Right lobe of liver (tissue), 6 donors: ENCODE results near the gene TTC39C. TPM values are rescaled to one million over a fixed set of nuclear protein-coding genes. Genes with fewer than 3 reads are reported as not detected.

Experiments
- ATAC-seq, 4 donors: fragments of 200-7000 bp; cut with Tn5 transposase; one replicate each; pipeline ENCODE4 v1.9.1; 2020; ENCODE audit warnings: mild to moderate bottlenecking in 4 of 4, moderate library complexity in 4 of 4
- DNase-seq, 3 donors: peaks; one replicate each; pipeline ENCODE4 v3.0.0-alpha.2; 2020
- H3K27ac ChIP-seq, 3 donors: fragments of 200-600 bp; one replicate each; pipeline ENCODE4 v1.8.0; 2022
- H3K27me3 ChIP-seq, 2 donors: fragments of 200-600 bp; one replicate each; pipeline ENCODE4 v1.8.0; 2022
- H3K36me3 ChIP-seq, 4 donors: fragments of 200-600 bp; sonication (generic) in 1 of 4; one replicate each; pipeline versions ENCODE4 v1.5.1 to v1.8.0; 2017 to 2022; ENCODE audit warnings: control low read depth in 1 of 4
- H3K4me1 ChIP-seq, 4 donors: fragments of 200-600 bp; sonication (generic) in 1 of 4; one replicate each; pipeline versions ENCODE4 v1.5.1 to v1.8.0; 2017 to 2022; ENCODE audit warnings: control low read depth in 1 of 4
- H3K4me3 ChIP-seq, 3 donors: fragments of 200-600 bp; one replicate each; pipeline ENCODE4 v1.8.0; 2022
- H3K9me3 ChIP-seq, 4 donors: fragments of 200-600 bp; sonication (generic) in 1 of 4; one replicate each; pipeline versions ENCODE4 v1.5.1 to v1.8.0; 2017 to 2022; ENCODE audit warnings: control low read depth in 1 of 4
- CTCF ChIP-seq, 4 donors: fragments of 200-600 bp in 3 of 4; fragments of 450-650 bp in 1 of 4; IDR thresholded peaks; one replicate each; pipeline versions ENCODE4 v1.5.1 to v1.8.0; 2016 to 2022; ENCODE audit warnings: antibody characterized with exemption in 4 of 4, mild to moderate bottlenecking in 2 of 4
- POLR2A ChIP-seq: fragments of 450-650 bp; IDR thresholded peaks from one replicate; pipeline ENCODE4 v1.6.1; 2017; ENCODE audit warnings: antibody characterized with exemption, mild to moderate bottlenecking
- WGBS: methylation state at CpG from one replicate; pipeline ENCODE4 v1.1.6; 2018; ENCODE audit warnings: low coverage, low lambda C conversion rate; ENCODE audit not compliant: insufficient coverage; ENCODE audit errors: missing lambda C conversion rate; 5-methylcytosine and 5-hydroxymethylcytosine counted together
- intact Hi-C, 2 donors: fragments of 100-400 bp; cut with DNase I; formaldehyde crosslinking; loops; one replicate each; pipeline versions ENCODE4 v1.11.2 to v1.14.1; 2022
- total RNA-seq, 6 experiments: library from RNA; depleted of rRNA in 2 of 6; stranded (reverse); fragments of >200 nt in 2 of 6; fragmentation: NEBNext Ultra II Directional in 3 of 6; extraction: Animal tissue kit (Norgen Biotek cat#: 25700) in 3 of 6; gene quantifications; one replicate each; pipeline versions ENCODE4 v1.1.0 to v1.2.4, GENCODE V29; 2016 to 2023
- donor health status: DM: no; HTN: yes; CAD: no.
- donor health status: DM: no; HTN: no; CAD: no.
- donor health status: DM: no; HTN: no; CAD: no.
- donor health status: DM: no; HTN: yes; CAD: no.
- donor health status: DM: no; HTN: yes; CAD: no.

The TTC39C gene
- total RNA-seq, 6 experiments from 2014 or later: 61.9 to 167 (median 84.4) TPM

GRCh38 chr18:24112464-24112863 lies 97.9 kb downstream of the TTC39C start:
- ATAC-seq (peak in 3 of 4 donors; percentile 3 to 4 (median 4)), DNase-seq (no peak)
- TF ChIP-seq CTCF (IDR thresholded peaks at IDR 0.05): no peak
- TF ChIP-seq POLR2A: no peak
- Histone ChIP-seq H3K36me3 (no peaks in the 10 kb centered on the region), H3K27ac (peak overlapping the region; percentile 91 to 97 (median 96)), H3K4me3 (peak overlapping the region in 2 of 3 donors; percentile 59 to 63), H3K4me1 (peaks cover 0 to 36% (median 12%) of the 10 kb centered on the region in 4 donors), H3K9me3 (no peaks in the 10 kb centered on the region), H3K27me3 (no peaks in the 10 kb centered on the region)
- WGBS: 35% methylated on average over 4 of the region's 4 CpGs
- intact Hi-C loops: loop anchor here (10.0 kb wide), 2 partner anchors 48 to 58 kb away; no protein-coding TSS in a partner anchor

GRCh38 chr18:24112874-24113615 lies 98.5 kb downstream of the TTC39C start:
- H3K36me3 ChIP-seq: no peaks in the 10 kb centered on the region
- H3K4me3 ChIP-seq: peak overlapping the region; percentile 41 to 63 (median 59)
- no peaks in the 10 kb centered on the region for H3K27me3 ChIP-seq
- intact Hi-C loops: loop anchor here (10.0 kb wide), 2 partner anchors 48 to 58 kb away; no protein-coding TSS in a partner anchor
- DNase-seq (peak; percentile 77 to 90 (median 86)), ATAC-seq (peak; percentile 78 to 91 (median 84))
- H3K27ac ChIP-seq: peak overlapping the region; percentile 91 to 97 (median 96)
- peaks cover 0 to 41% (median 12%) of the 10 kb centered on the region in 4 donors for H3K4me1 ChIP-seq
- H3K9me3 ChIP-seq: no peaks in the 10 kb centered on the region
- no peak for TF ChIP-seq CTCF (IDR thresholded peaks at IDR 0.05)
- peak; percentile 72 for TF ChIP-seq POLR2A
- WGBS: 25% methylated on average over 15 of the region's 15 CpGs

GRCh38 chr18:24114924-24115549 lies 100.5 kb downstream of the TTC39C start:
- peak; percentile 6 to 50 (median 24) for ATAC-seq
- Histone ChIP-seq H3K27ac (peak overlapping the region; percentile 91 to 97 (median 96)), H3K27me3 (no peaks in the 10 kb centered on the region), H3K4me3 (peak overlapping the region; percentile 41 to 63 (median 59)), H3K4me1 (peaks cover 0 to 34% (median 9%) of the 10 kb centered on the region in 4 donors), H3K9me3 (no peaks in the 10 kb centered on the region), H3K36me3 (peaks cover 0 to 16% (median 5%) of the 10 kb centered on the region in 4 donors)
- no peak for DNase-seq
- TF ChIP-seq CTCF (IDR thresholded peaks at IDR 0.05) (no peak), POLR2A (peak; percentile 48)
- intact Hi-C loops: loop anchor here (10.0 kb wide), 2 partner anchors 50 to 60 kb away; no protein-coding TSS in a partner anchor
- 10% methylated on average over 4 of the region's 4 CpGs for WGBS

GRCh38 chr18:24115628-24116027 lies 101.1 kb downstream of the TTC39C start:
- Histone ChIP-seq H3K4me1 (peaks cover 0 to 36% (median 9%) of the 10 kb centered on the region in 4 donors), H3K4me3 (peak overlapping the region; percentile 12 to 63 (median 59)), H3K27me3 (no peaks in the 10 kb centered on the region), H3K27ac (peak overlapping the region; percentile 91 to 97 (median 96)), H3K36me3 (peaks cover 0 to 22% (median 8%) of the 10 kb centered on the region in 4 donors), H3K9me3 (no peaks in the 10 kb centered on the region)
- DNase-seq (no peak), ATAC-seq (no peak)
- 24% methylated on average over 2 of the region's 2 CpGs for WGBS
- intact Hi-C loops: loop anchor here (10.0 kb wide), 2 partner anchors 51 to 61 kb away; no protein-coding TSS in a partner anchor
- no peak for TF ChIP-seq POLR2A
- TF ChIP-seq CTCF (IDR thresholded peaks at IDR 0.05): no peak
